Activated naive CD8-positive, alpha-beta T cell treated with anti-CD3 and anti-CD28 coated beads, Interleukin-2, amount 50 U/mL, for 16 hours (primary cell): ENCODE results near the gene P2RX3.

Source experiments
- DNase-seq: peaks from one replicate; pipeline ENCODE4 v3.0.0-alpha.2; 2020; ENCODE audit warnings: low read depth, low spot score

P2RX3 gene

DNA sequence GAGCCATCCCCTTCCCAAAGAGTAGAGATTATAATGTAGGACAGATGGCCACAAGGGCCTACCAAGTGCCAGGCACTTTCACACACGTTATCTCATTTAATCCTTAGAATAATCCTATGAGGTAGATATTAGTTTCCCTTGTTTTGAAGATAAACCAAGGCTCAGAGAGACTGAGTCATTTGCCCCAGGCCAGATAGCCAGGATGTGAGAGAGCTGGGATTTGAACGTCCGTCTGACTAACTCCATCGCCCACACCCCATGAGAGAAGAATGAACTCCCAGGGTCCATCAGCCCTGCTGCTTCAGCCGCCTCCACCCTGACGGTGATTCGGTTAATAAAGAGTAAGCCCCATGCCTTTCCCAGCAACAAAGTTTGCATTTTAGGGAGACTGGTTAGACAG is 32.1 kb downstream of the P2RX3 start:
- DNase-seq = no peak

- DNase-seq = no peak
Measured at GRCh38 chr11:57370941-57371340, 32.8 kb downstream of the P2RX3 start.

GRCh38 chr11:57373146-57373545 is 35.0 kb downstream of the P2RX3 start:
- no peak for DNase-seq

GRCh38 chr11:57374966-57375365 is 36.8 kb downstream of the P2RX3 start:
- no peak for DNase-seq

DNA sequence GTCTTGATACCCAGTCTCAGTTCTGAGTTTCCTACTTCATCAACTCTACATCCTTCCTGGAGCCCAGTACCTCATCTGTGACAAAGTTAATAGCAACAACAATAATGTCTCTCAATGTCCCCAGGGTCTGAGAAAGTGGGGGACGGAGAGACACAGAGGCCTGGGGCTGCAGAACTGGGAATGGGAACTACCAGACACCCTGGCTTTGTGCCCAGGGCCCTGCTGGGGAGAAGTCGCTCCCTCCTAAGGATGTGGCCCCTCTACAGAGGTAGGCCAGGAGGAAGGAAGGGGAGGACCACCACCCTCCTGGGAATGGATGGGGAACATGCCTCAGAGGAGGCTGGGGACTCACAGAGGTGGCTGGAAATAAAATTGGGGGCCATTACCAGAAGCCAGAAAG is 37.3 kb downstream of the P2RX3 start:
- no peak for DNase-seq

- no peak for DNase-seq
Measured at GRCh38 chr11:57376095-57377090, 38.2 kb downstream of the P2RX3 start.

GRCh38 chr11:57377107-57377506 is 39.0 kb downstream of the P2RX3 start:
- no peak for DNase-seq

DNA sequence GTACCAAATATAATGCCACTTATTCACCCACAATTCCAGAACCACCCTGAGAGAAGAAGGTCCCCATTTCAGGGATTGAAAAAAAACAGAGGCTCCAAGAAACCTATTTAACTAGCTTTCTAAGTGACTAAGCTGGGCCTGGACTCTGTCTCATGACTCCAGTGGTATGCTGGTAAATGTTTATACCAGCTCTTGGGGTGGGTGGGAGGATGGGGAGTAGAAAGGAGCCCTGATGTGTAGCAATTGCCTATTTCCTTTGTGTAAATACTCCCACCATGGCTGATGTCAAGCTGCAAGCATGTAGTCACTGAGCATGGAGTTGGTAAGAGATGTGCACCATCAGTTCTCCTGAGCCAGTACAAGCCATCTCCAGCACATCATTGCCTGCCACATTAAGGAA is 40.0 kb downstream of the P2RX3 start:
- no peak for DNase-seq

DNA sequence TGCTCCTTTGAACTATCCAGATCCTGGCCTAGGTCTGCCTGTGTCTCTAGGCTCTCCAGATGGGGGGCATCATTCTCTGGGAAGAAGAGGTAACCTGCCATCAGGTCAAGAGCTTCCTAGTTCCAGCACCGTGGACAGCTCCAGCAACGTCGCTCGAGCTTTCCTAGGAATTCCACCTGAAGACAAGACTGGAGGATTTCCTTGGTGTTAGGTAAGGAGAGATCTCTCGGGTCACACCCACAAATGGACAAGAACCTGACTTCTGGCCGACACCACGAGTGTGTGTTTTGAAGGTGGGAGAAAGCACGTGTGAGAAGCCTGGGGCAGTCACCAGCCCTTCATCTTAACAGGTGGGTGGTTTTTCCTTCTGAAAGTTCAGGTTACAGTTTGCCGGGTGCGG is 41.6 kb downstream of the P2RX3 start:
- no peak for DNase-seq

DNA sequence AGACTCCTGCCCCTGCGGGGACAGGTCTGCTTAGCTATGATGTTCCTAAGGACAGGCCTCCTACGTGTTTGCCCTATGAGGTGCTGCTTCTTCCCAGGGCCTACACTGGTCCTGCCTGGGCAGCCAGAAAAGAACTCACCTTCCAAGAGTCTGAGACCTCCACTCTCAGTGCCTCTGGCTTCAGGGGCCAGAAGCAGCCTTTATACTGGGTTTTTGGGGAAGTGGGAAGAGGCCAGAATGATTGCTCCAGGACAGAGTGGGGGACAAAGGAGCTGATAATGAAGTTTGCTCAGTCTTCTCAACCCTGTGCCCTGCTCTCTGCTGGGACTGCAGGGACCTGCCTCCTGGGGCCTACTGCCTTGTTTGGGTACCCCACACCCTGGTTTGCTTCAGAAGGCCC is 42.8 kb downstream of the P2RX3 start, which contains the start of gene PRG3:
TSS of gene PRG3 (minus strand) at position 176 of the 400 bp plus-strand sequence. CDS start 442 bp downstream, outside the sequence.
- DNase-seq = no peak

- no peak for DNase-seq
Measured at GRCh38 chr11:57386178-57386940, 48.2 kb downstream of the P2RX3 start.

GRCh38 chr11:57387289-57388030 is 49.3 kb downstream of the P2RX3 start:
- no peak for DNase-seq

DNA sequence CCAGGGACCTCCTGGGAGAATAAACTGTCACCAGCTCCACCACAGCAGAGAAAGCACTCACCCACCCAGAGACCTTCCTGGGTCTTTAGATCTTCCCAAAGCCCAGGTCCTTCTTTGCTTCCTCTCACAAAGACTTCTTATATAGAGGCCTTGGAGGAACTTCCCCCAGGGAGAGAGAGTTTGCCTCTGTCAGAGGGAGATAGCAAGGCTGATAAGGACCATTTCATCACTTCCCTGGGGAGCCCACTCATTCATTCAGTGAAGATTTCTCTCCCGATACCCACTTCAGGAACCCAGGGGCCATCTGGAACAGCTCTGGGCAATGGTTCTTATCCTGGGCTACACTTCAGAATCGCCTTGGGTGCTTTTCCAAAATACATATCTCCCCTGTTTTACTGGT is 52.4 kb downstream of the P2RX3 start, which contains the start of gene PRG2:
TSS of gene PRG2 (minus strand) at position 116 of the 400 bp plus-strand sequence. CDS start 706 bp downstream, outside the sequence.
- DNase-seq = no peak

GRCh38 chr11:57391111-57391510 is 53.0 kb downstream of the P2RX3 start:
- no peak for DNase-seq

DNA sequence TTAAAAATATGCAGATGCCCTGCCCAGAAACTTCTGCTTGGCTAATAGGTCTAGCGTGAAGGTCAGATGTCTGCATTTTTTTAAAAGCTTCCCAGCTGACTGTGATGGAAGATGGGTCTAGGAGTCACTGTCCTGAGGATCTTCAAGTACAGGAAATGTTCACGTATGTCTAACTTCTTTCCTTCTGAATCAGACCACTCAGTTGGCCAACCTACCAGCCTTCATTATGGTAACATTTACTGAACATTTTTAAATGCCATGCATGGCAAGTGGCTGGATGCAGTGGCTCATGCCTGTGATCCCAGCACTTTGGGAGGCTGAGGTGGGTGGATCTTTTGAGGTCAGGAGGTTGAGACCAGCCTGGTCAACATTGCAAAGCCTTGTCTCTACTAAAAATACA is 53.4 kb downstream of the P2RX3 start:
- DNase-seq = no peak

DNA sequence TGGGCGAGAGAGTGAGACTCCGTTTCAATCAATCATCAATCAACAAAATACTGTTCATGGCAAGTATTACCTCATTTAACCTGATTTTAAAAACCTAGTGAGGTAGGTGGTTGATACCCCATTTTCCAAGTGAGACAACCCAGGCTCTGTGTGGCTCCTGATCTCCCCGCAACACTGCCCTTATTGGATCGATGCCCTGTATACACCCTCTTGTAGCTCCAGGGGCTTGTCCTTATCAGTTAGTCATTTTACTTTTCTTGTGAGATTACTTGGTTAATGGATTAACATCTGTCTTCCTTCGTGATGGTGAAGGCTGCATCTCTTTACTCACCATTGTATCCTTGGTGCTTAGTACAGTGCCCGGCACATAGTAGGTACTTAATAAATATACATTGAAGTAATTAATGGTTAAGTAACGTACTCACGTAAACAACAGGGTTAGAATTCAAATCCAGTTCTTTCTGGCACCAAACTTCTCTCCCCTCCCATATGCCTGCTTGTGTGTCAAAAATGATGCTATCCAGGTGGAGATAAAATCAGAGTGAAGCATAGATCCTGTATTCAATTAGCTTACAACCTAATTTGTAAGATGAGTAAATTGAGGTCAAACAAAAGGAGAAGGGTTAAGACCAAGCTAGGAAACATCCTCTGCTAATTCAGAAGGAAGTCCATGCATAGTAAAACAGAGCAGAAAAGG is 54.1 kb downstream of the P2RX3 start:
- no peak for DNase-seq

- no peak for DNase-seq
Measured at GRCh38 chr11:57392763-57393105, 54.6 kb downstream of the P2RX3 start.

DNA sequence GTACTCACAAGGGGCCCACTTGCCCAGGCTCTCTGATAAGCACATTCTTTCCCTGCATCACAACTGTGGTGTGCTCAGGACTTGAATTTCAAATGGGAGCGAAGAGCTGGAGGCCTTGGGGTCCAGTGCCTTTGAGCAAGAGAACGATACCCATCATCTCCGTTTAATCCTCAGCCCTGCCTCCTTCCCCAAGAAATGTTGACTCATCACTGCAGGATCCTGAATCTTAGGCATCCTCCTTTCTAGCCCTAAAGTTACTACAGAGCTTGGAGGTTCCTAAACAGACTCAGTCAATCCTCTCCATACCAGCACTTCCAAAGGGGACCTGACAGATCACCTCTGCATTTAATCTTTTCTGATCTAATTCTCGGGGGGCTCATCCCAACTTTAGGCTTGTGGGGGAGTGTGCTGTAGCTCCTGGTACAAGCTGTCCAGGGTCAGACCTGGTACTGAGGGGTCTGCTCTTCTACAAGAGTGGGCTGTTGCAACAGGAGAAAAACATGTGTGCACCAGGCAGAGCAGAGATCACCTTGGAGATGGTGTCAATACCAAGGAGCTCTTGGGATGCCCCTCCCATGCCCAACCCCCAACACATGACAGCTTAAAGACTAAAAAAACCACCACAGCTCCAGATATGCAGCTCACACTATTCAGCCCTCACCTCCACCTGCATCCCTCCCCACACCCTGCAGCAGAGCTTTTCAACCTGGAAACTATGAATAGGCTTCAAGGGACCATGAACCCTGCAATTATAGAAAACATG is 56.2 kb downstream of the P2RX3 start:
- no peak for DNase-seq

DNA sequence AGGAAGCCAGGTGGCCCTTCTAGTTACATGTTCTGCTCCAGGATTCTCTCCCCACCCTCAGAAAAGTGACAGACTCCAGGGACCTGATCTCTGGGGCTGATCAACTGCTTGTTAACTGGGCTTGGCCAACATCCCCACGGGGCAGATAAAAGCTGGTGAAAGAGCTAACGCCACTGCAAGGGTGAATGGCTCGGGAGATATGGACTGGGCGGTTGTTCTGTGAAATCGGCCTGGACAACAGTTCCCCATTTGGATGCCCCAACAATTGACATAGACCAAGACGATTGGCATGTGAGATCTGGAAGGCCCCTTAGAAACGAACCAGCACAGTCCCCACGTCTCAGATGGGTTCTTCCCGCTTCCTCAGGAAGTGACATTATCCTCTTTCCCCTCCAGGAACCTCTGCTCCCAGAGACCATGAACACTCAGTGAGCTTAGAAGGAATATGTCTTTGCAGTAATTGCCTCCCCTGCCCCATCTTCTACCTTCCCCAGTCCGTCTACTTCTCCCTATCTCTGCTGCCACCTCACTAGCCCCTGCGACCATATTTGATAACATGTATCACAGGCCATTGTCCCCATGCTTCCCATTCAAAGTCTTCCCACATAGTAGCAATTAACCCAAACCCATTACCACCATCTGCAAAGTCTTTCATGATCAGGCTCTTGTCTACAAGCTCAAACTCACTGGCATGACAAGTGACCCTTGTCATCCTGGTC is 57.9 kb downstream of the P2RX3 start:
- no peak for DNase-seq

- DNase-seq = no peak
Measured at GRCh38 chr11:57396744-57397143, 58.6 kb downstream of the P2RX3 start.
